ENCODE data around the gene METTL24.
"Not testable (repeated sequence)": the region's sequence is repeated elsewhere in the genome, so short reads cannot be mapped to it uniquely, and the experiment has no call there.

METTL24 gene

GRCh38 chr6:110246900-110247546 is 111.1 kb downstream of the METTL24 start:
- no peak for DNase-seq

GRCh38 chr6:110246378-110246777 is 111.8 kb downstream of the METTL24 start:
- no peak for DNase-seq

- not testable (repeated sequence) for DNase-seq
These were observed 113.5 kb downstream of the METTL24 start for GRCh38 chr6:110244621-110245020.

GRCh38 chr6:110239526-110240274 is 118.4 kb downstream of the METTL24 start:
- no peak for DNase-seq

GRCh38 chr6:110236007-110236406 is 122.1 kb downstream of the METTL24 start:
- not testable (repeated sequence) for DNase-seq

GRCh38 chr6:110233770-110234374 is 124.3 kb downstream of the METTL24 start:
- DNase-seq, result no peak

GRCh38 chr6:110232450-110232849 is 125.7 kb downstream of the METTL24 start:
- no peak for DNase-seq

GRCh38 chr6:110226261-110226660 is 131.9 kb downstream of the METTL24 start:
- no peak for DNase-seq

GRCh38 chr6:110221738-110222137 is 136.4 kb downstream of the METTL24 start:
- no peak for DNase-seq

GRCh38 chr6:110217266-110217665 is 140.9 kb downstream of the METTL24 start:
- no peak for DNase-seq

GRCh38 chr6:110216140-110216539 is 142.0 kb downstream of the METTL24 start:
- DNase-seq, result no peak

- DNase-seq, result no peak
These were observed 143.8 kb downstream of the METTL24 start for GRCh38 chr6:110214338-110214737.

GRCh38 chr6:110211753-110212152 is 146.4 kb downstream of the METTL24 start:
- no peak for DNase-seq

- DNase-seq, result no peak
These were observed 150.5 kb downstream of the METTL24 start for GRCh38 chr6:110207652-110208051.

- no peak for DNase-seq
These were observed 156.8 kb downstream of the METTL24 start for GRCh38 chr6:110201151-110201884.

GRCh38 chr6:110198561-110198960 is 159.6 kb downstream of the METTL24 start:
- DNase-seq, result no peak

- no peak for DNase-seq
These were observed 161.3 kb downstream of the METTL24 start for GRCh38 chr6:110196874-110197273.

GRCh38 chr6:110195639-110196038 is 162.5 kb downstream of the METTL24 start:
- DNase-seq, result no peak
